Astrocyte of the hippocampus (primary cell): ENCODE data around the gene DICER1.
A peak's percentile ranks its signal among the peaks of the same experiment; 100 is the strongest.
"Not testable (repeated sequence)": the region's sequence is repeated elsewhere in the genome, so short reads cannot be mapped to it uniquely, and the experiment has no call there.

Experiments
- DNase-seq: peaks from one replicate; pipeline ENCODE4 v3.0.0; 2011; ENCODE audit warnings: low read depth, low spot score

The DICER1 gene

GRCh38 chr14:95185767-95186392, 28.6 kb upstream of the DICER1 start:
- DNase-seq: no peak

DNA sequence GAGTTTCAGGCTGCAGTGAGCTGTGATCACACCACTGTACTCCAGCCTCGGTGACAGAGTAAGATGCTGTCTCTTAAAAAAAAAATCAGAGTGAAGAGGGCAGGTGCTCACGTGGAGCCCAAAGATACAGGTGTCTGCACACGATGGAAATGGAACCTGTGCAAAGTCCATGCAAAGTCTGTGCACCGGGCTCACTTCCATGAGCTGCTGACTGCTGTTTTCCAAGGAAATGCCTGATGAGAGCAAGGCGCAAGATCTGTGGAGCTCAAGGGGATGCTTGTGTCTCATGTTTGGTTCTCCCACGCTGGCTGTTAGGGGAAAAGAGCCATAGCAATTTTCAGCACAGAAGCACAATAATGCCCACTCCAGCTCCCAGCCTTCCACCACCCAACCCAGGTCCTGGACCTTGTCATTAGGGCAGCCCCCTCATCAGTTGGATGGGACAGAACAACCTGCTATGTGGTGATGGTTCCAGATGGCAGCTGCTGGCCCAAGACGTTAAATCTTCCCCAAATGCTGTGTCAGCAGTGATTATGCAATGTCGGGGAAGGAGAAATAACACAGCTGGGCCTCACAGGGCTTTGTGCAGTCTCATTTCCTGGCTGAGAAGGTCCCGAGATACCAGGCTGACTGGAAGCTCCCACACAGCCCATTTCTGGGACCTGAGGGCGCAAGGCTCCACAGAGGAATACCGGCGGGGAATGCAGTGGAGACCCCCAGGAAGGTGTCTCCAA, 27.9 kb upstream of the DICER1 start:
- DNase-seq: no peak

- peak; percentile 48 for DNase-seq
These were observed 27.1 kb upstream of the DICER1 start for GRCh38 chr14:95184413-95184790.

- DNase-seq: peak; percentile 57
These were observed 26.4 kb upstream of the DICER1 start for GRCh38 chr14:95183532-95184412.

DNA sequence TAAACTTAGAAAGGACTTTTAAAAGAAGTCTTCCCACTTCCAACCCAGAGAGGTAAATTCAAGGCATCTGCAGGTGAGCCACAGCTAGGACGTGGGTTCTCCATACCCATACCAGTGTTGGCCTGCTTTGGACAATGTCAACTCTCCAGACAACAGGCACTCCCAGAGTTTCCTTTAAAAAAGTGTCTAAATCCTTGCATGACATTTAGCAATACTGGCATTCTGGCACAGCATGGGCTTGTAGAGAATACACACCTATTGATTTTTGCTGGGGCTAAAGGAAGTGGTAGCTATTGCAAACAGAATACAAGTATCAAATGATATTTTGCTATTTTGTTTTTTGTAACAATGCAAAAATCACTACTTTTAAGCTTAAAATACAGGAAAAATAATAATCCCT, 25.8 kb upstream of the DICER1 start:
- DNase-seq: no peak

DNA sequence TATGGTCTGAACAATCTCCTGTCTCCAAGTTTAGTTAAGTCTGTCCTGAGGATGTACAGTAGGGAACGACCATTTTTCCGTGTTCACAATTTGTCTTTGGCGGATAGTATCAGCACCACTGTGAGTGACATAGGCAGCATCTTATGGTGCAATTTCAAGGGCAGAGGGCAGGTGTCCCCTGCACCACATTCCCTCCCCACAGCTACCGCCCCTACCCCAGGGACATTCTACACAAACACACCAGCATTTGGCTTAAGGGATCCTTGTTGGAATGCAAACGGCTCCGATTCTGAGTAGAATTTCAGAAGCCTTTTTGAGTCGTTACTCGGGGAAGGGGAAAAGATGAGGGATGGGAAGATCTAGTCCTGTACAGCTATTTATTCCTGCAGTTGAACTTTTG, 25.1 kb upstream of the DICER1 start:
- DNase-seq: no peak

DNA sequence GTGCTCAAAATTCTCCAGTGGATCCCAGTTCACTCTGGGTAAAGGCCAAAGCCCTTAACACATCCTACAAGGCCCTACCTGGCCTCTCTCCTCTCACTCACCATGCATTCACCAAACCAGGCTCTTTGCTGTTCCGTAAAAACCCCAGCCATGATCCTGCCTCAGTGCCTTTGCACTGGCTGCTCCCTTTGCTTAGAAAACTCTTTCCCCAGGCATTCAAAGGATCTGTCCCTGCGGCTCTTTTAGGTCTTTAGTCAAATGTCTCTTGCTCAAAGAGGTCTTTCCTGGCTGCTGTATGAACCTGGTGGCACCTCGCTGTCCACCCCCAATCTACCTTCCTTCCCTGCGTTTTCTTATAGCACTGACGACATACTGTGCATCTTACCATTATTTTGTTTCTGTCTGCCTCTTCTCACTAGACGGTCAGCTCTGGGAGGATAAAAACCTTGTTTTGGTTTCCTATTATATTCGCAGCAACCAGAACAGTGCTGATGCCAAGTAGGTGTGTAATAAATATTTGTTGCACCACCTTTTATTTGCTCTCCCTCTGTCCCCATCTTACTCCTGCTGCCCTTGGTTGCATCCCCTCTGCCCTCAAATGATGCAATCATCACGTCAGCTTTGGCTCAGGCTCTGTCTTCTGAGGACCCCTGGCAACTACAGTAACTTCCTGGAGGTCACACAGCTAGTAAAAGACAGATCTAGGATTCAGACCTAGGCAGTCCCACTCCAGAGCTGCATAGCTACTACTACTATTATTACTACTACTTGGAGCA, 23.8 kb upstream of the DICER1 start:
- no peak for DNase-seq

- DNase-seq: not testable (repeated sequence)
These were observed 18.3 kb upstream of the DICER1 start for GRCh38 chr14:95175670-95176069.

GRCh38 chr14:95174184-95174792, 17.0 kb upstream of the DICER1 start:
- no peak for DNase-seq

DNA sequence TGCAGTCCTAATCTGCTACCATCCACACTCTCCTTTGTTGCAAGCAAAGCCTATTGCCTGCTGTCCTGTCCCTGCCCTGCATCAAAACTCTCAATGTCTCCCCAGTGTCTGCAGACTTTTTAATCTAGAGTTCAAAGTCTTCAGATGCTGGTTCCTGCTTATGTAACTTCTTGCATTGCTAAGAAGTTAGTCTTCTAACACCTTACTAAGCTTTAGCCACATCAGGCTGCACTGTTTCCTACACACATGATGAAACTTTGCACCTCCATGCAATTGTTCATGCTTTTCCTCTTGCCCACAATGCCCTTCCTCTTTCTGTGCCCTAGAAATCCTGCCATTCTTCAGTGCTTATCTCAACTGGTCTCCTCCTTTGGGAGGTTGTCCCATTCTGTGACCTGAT, 16.2 kb upstream of the DICER1 start:
- no peak for DNase-seq

DNA sequence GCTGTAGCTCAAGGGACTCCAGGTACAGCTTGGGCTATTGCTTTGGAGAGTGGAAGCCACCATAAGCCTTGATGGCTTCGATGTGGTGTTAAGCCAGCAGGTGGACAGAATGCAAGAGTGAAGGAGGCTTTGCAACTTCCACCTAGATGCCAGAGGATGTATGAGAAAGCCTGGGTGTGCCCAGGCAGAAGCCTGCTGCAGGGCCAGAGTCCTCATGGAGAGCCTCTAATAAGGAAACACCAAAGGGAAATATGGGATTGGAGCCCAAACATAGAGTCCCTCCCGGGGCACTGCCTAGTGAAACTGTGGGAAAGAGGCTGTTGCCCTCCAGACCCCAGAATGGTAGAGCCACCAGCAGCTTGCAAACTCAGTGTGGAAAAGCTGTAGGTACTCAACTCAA, 9.8 kb upstream of the DICER1 start:
- no peak for DNase-seq

DNA sequence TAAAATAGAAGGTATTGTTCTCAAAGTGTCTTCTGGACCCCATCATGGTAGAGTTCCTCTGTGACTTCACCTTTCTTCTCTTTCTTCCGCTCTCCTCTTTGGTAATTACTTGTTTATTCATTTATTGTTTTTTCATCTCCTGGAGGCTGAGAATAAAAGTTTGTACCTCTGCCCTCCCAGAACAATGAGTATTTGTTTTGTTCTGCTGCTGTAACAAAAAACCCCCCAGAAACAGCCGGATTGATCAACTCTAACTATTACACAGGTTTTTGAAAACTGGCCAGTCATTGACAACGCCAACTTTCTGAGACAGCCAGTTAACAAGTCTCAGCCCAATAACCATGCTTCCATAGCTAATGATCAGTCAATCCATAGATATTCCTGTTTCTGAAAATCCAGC, 8.2 kb upstream of the DICER1 start:
- DNase-seq: no peak

DNA sequence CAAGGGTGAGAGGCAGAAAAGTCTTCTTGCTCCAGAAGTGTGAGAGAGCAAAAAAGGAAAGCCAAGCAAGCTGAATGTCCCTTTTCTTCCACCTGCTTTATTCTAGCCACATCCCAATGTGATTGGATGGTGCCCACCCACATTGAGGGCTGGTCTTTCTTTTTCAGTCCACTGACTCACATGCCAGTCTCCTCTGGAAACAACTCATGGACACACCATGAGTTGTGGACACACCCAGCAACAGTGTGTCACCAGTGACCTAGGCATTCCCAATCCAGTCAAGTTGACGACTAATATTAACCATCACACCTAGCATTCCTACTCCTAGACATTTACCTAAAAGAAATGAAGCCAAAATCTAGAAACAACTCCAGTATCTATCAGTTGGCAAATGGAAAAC, 7.2 kb upstream of the DICER1 start:
- no peak for DNase-seq

DNA sequence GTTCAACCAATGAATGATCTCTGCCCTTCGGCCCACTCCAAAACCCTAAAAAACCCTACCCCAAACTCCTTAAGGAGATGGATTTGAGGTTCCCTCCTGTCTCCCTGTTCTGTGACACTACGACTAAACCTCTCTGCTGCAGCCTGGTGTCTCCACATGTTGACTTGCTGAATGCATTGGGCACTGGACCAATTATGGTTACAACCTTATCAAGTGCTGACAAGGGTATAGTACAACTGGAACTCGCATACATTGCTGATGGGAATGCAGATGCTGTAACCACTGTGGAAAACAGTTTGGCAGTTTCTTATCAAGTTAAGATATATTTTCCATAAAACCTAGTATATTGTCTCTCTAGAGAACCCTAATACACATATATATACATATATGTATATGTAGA, 6.3 kb upstream of the DICER1 start:
- no peak for DNase-seq

DNA sequence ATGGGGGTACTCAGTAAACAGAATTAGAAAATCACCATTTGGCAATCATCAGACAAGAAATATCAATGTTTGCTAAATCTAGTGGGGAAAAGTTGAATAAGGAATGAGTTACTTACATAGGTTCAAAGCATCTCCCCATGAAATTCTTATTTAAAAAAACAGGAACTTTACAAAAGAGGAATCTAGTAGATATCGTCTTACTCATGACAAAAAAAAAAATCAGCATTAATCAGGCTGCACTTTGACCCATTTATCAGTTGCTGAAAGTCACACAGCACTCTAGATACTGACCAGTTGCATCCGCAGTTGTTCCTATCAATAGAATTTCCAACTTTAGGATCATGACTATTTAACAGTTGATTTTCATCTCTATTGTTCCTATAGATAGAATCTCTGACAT, 5.8 kb upstream of the DICER1 start:
- DNase-seq: no peak

DNA sequence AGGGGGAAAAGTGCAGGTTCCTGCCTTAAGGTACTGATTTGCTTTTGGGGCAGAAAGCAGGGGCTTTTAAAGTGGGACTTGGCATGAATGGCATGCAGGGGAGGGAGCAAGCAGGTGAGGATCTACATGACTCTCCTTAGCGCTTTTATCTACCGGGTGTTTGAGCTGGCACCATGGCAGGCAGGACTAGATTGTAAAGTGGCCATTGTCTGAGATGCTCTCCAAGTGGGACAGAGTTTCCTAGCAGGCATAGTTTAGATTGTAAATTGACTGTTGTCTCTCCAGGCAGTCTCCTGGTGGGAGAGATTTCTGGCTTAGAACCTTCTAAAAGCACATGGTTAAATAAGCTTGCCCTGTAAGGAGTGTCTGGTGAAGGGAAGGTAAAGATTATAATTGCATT, 5.3 kb upstream of the DICER1 start:
- DNase-seq: no peak

GRCh38 chr14:95157048-95157326, 342 bp downstream of the DICER1 start:
- no peak for DNase-seq

- DNase-seq: peak; percentile 36
These were observed 925 bp downstream of the DICER1 start for GRCh38 chr14:95156161-95157047.

DNA sequence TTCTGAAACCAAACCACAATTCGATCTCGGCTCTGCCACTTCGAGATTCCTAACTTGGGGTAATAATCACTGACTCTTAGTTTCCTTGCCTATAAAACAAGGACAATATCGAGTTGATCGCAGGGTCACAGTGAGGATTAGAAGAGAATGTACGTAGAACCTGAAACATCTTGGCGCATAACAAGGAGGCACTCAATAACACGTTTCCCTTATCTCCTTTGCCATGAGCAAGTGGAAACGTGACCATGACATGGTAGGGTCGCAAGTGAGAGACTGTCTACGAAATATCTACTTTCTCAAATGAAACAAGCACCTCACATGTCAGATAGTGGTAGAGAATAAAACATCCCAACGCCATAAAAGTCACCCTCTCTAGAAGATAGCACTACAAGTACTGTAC, 2.3 kb downstream of the DICER1 start:
- DNase-seq: no peak

DNA sequence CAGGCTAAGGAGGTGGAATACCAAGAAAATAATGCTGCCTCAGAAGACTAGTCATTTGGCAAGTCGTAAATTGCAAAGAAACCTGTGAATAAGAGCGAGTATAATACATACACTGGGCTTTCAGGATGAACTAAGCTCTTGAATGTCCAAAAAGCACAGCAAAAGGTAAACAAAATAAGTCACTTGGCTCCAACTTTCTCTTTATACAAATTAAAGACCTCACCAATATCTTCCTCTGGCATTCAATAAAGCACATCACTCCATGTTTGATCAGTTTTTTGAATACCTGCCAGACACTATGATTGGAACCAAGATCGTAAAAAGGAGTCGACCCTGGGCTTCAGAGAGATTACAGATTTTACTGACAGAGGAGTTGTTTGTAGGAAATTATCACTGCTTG, 3.5 kb downstream of the DICER1 start:
- DNase-seq: no peak

DNA sequence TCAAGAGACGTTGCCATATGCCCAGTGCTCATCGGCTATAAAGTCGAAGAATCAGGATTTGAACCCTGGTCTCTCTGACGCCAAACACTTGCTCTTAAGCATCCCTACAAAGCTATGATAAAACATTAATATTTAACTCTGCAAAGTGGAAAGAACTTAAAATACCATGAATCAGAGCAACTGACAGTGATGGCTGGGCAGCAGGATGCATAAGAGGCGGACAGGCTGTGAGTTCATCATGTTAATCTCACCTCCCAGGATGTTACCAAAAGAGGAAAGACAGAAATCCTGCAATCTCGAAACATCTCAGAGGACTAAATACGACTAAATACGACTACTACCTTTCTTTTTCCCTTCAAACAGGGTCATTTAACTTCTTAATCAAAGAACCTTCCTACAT, 5.8 kb downstream of the DICER1 start:
- DNase-seq: no peak
